ENCODE data around the gene SLC13A2.

DNA sequence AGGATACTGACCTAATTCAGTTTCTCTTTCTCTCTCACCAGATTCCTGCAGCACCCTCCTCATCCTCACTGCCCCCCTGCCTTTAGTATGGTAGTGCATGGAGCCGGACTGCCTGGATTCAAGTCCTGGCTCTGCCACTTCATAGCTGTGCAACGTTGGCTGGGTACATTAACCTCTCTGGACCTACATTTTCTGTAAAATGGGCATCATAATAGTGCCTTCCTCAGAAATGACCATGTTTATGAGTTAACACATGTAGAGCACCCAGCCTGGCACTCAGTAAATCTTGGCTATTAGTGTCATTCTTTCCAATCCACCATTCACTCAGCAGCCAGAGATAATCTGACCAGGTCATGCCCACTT, 71.7 kb downstream of the SLC13A2 start:
- TF ChIP-seq, protein P1, sequence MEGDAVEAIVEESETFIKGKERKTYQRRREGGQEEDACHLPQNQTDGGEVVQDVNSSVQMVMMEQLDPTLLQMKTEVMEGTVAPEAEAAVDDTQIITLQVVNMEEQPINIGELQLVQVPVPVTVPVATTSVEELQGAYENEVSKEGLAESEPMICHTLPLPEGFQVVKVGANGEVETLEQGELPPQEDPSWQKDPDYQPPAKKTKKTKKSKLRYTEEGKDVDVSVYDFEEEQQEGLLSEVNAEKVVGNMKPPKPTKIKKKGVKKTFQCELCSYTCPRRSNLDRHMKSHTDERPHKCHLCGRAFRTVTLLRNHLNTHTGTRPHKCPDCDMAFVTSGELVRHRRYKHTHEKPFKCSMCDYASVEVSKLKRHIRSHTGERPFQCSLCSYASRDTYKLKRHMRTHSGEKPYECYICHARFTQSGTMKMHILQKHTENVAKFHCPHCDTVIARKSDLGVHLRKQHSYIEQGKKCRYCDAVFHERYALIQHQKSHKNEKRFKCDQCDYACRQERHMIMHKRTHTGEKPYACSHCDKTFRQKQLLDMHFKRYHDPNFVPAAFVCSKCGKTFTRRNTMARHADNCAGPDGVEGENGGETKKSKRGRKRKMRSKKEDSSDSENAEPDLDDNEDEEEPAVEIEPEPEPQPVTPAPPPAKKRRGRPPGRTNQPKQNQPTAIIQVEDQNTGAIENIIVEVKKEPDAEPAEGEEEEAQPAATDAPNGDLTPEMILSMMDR (IDR thresholded peaks at IDR 0.05 in 8 of 11, conservative IDR thresholded peaks at IDR 0.05 in 3 of 11) = no peak
- TF ChIP-seq POLR2A (IDR thresholded peaks at IDR 0.05) (no peak), POLR2AphosphoS5 (IDR thresholded peaks at IDR 0.05) (no peak)

Data from spleen (tissue), 7 donors.